Naive B cell (primary cell): ENCODE data around the gene PRKD1. TPM values are rescaled to one million over a fixed set of nuclear protein-coding genes. Genes with fewer than 3 reads are reported as not detected.

Source experiments
- ATAC-seq, 2 donors: fragments of 150-1000 bp; cut with Tn5 transposase; 2 replicates each; pipeline ENCODE4 v1.10.0; 2021; ENCODE audit warnings: low read depth in 2 of 2, mild to moderate bottlenecking in 2 of 2, moderate library complexity in 2 of 2
- DNase-seq: peaks from one replicate; pipeline ENCODE4 v3.0.0; 2022
- H3K27ac Mint-ChIP-seq, 6 donors: one replicate each; pipeline ENCODE4 v1.8.0; 2020 to 2022; ENCODE audit warnings: mild to moderate bottlenecking in 6 of 6, mixed read lengths in 6 of 6, moderate library complexity in 5 of 6, inconsistent platforms in 2 of 6
- H3K27me3 Mint-ChIP-seq, 3 donors: one replicate each; pipeline ENCODE4 v1.8.0; 2021 to 2022; ENCODE audit warnings: mixed read lengths in 3 of 3, mild to moderate bottlenecking in 1 of 3
- H3K36me3 Mint-ChIP-seq, 2 donors: one replicate each; pipeline ENCODE4 v1.8.0; 2020 to 2022; ENCODE audit warnings: mixed read lengths in 2 of 2, inconsistent platforms in 1 of 2, mild to moderate bottlenecking in 1 of 2
- H3K4me1 Mint-ChIP-seq, 3 donors: one replicate each; pipeline ENCODE4 v1.8.0; 2020 to 2022; ENCODE audit warnings: mixed read lengths in 3 of 3, inconsistent platforms in 1 of 3, mild to moderate bottlenecking in 1 of 3, moderate library complexity in 1 of 3
- H3K4me3 Mint-ChIP-seq, 8 donors: one replicate each; pipeline ENCODE4 v1.8.0; 2020 to 2022; ENCODE audit warnings: mild to moderate bottlenecking in 8 of 8, mixed read lengths in 8 of 8, moderate library complexity in 8 of 8, inconsistent platforms in 2 of 8
- H3K9me3 Mint-ChIP-seq, 7 donors: one replicate each; pipeline ENCODE4 v1.8.0; 2020 to 2022; ENCODE audit warnings: mixed read lengths in 7 of 7, mild to moderate bottlenecking in 5 of 7, inconsistent platforms in 2 of 7, moderate library complexity in 1 of 7
- polyA plus RNA-seq, 6 donors: library from polyadenylated mRNA; unstranded; fragments of 300-500 nt; fragmentation: Illumina TruSeq; gene quantifications; one replicate each; pipeline ENCODE4 v1.2.3, GENCODE V29; 2021; ENCODE audit warnings: low read depth in 6 of 6

The PRKD1 gene
- polyA plus RNA-seq, 6 donors from 2014 or later: 0.29 to 0.95 (median 0.58) TPM; not detected in 2

- peaks cover 0 to 3% (median 0%) of the 10 kb centered on the region in 7 donors for H3K9me3 Mint-ChIP-seq
- no peak for DNase-seq
- no peak for ATAC-seq
- H3K27me3 Mint-ChIP-seq: no peaks in the 10 kb centered on the region
- H3K27ac Mint-ChIP-seq: no peak overlapping the region
- H3K36me3 Mint-ChIP-seq: no peaks in the 10 kb centered on the region
- no peaks in the 10 kb centered on the region for H3K4me1 Mint-ChIP-seq
- H3K4me3 Mint-ChIP-seq: no peak overlapping the region
Observed at GRCh38 chr14:29545714-29546113, 381.9 kb downstream of the PRKD1 start.

- peaks cover 0 to 3% (median 0%) of the 10 kb centered on the region in 7 donors for H3K9me3 Mint-ChIP-seq
- DNase-seq (no peak), ATAC-seq (no peak)
- no peak overlapping the region for H3K4me3 Mint-ChIP-seq
- H3K4me1 Mint-ChIP-seq: no peaks in the 10 kb centered on the region
- no peak overlapping the region for H3K27ac Mint-ChIP-seq
- H3K36me3 Mint-ChIP-seq: no peaks in the 10 kb centered on the region
- H3K27me3 Mint-ChIP-seq: no peaks in the 10 kb centered on the region
Observed at GRCh38 chr14:29536886-29537511, 390.6 kb downstream of the PRKD1 start.

- H3K4me3 Mint-ChIP-seq: no peak overlapping the region
- no peaks in the 10 kb centered on the region for H3K27me3 Mint-ChIP-seq
- no peak for DNase-seq
- no peak overlapping the region for H3K27ac Mint-ChIP-seq
- H3K4me1 Mint-ChIP-seq: no peaks in the 10 kb centered on the region
- peaks cover 0 to 5% (median 0%) of the 10 kb centered on the region in 7 donors for H3K9me3 Mint-ChIP-seq
- no peaks in the 10 kb centered on the region for H3K36me3 Mint-ChIP-seq
- ATAC-seq: no peak
Observed at GRCh38 chr14:29529418-29529817, 398.2 kb downstream of the PRKD1 start.

- ATAC-seq: no peak
- Mint-ChIP-seq H3K4me1 (no peaks in the 10 kb centered on the region), H3K4me3 (no peak overlapping the region), H3K36me3 (no peaks in the 10 kb centered on the region), H3K9me3 (peaks cover 0 to 5% (median 0%) of the 10 kb centered on the region in 7 donors), H3K27me3 (no peaks in the 10 kb centered on the region), H3K27ac (no peak overlapping the region)
- DNase-seq: no peak
Observed at GRCh38 chr14:29528889-29529288, 398.8 kb downstream of the PRKD1 start.

- Mint-ChIP-seq H3K36me3 (no peaks in the 10 kb centered on the region), H3K27ac (no peak overlapping the region), H3K4me1 (no peaks in the 10 kb centered on the region), H3K27me3 (no peaks in the 10 kb centered on the region), H3K4me3 (no peak overlapping the region), H3K9me3 (peaks cover 0 to 6% (median 0%) of the 10 kb centered on the region in 7 donors)
- ATAC-seq: no peak
- DNase-seq: no peak
Observed at GRCh38 chr14:29527286-29527685, 400.4 kb downstream of the PRKD1 start.
